ENCODE measurements around the gene ADCY1.
"Not testable (repeated sequence)": the region's sequence is repeated elsewhere in the genome, so short reads cannot be mapped to it uniquely, and the experiment has no call there.

Gene ADCY1

GRCh38 chr7:45759464-45759863, 185.3 kb downstream of the ADCY1 start:
- DNase-seq (ENCODE audit: low read depth), result not testable (repeated sequence)

- peak; percentile 84 for DNase-seq (ENCODE audit: low read depth)
Measured at GRCh38 chr7:45761545-45762205, 187.5 kb downstream of the ADCY1 start.

GRCh38 chr7:45762225-45762994, 188.2 kb downstream of the ADCY1 start:
- not testable (repeated sequence) for DNase-seq (ENCODE audit: low read depth)

- peak; percentile 98 for DNase-seq (ENCODE audit: low read depth)
Measured at GRCh38 chr7:45768516-45769394, 194.6 kb downstream of the ADCY1 start.

DNA sequence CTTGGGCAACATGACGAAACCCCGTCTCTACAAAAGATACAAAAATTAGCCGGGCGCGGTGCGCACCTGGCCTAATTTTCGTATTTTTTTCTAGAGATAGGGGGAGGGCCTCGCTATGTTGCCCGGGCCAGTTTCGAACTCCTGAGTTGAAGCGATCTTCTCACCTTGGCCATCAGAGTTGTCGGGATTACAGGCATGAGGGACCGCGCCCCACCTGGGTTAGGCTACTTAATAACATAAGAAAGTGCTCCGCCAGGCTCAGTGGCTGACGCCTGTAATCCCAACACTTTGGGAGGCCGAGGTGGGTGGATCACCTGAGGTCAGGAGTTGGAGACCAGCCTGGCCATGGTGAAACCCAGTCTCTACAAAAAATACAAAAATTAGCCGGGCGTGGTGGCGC, 195.5 kb downstream of the ADCY1 start:
- DNase-seq (ENCODE audit: low read depth), result not testable (repeated sequence)

Data from fibroblast of gingiva (primary cell).